ENCODE measurements around the gene STAC3. TPM values are rescaled to one million over a fixed set of nuclear protein-coding genes. Genes with fewer than 3 reads are reported as not detected.

STAC3 gene
- total RNA-seq, 1 donor from 2014 or later = 12.1 TPM

- Mint-ChIP-seq H3K4me3 (ENCODE audit: unreplicated experiment) (peak overlapping the region; percentile 92), H3K27me3 (ENCODE audit: unreplicated experiment) (peaks cover 50% of the 10 kb centered on the region), H3K27ac (ENCODE audit: unreplicated experiment) (peak overlapping the region; percentile 82), H3K36me3 (ENCODE audit: unreplicated experiment) (no peaks in the 10 kb centered on the region), H3K9me3 (ENCODE audit: unreplicated experiment) (peaks cover 30% of the 10 kb centered on the region), H3K4me1 (ENCODE audit: low read depth, unreplicated experiment) (peaks cover 52% of the 10 kb centered on the region)
- no peak for TF ChIP-seq CTCF (IDR thresholded peaks at IDR 0.05; ENCODE audit: partially characterized antibody, unreplicated experiment)
- peak; percentile 56 for DNase-seq
These were observed 31.6 kb downstream of the STAC3 start for GRCh38 chr12:57219205-57219992.

GRCh38 chr12:57218030-57218853 is 32.7 kb downstream of the STAC3 start:
- DNase-seq = no peak
- H3K4me3 Mint-ChIP-seq (ENCODE audit: unreplicated experiment) = peak overlapping the region; percentile 92
- H3K9me3 Mint-ChIP-seq (ENCODE audit: unreplicated experiment) = peaks cover 36% of the 10 kb centered on the region
- H3K4me1 Mint-ChIP-seq (ENCODE audit: low read depth, unreplicated experiment) = peaks cover 58% of the 10 kb centered on the region
- peak overlapping the region; percentile 82 for H3K27ac Mint-ChIP-seq (ENCODE audit: unreplicated experiment)
- no peak for TF ChIP-seq CTCF (IDR thresholded peaks at IDR 0.05; ENCODE audit: partially characterized antibody, unreplicated experiment)
- H3K36me3 Mint-ChIP-seq (ENCODE audit: unreplicated experiment) = no peaks in the 10 kb centered on the region
- H3K27me3 Mint-ChIP-seq (ENCODE audit: unreplicated experiment) = peaks cover 54% of the 10 kb centered on the region

GRCh38 chr12:57216921-57217879 is 33.8 kb downstream of the STAC3 start:
- no peak for DNase-seq
- Mint-ChIP-seq H3K9me3 (ENCODE audit: unreplicated experiment) (peaks cover 36% of the 10 kb centered on the region), H3K4me1 (ENCODE audit: low read depth, unreplicated experiment) (peaks cover 52% of the 10 kb centered on the region), H3K36me3 (ENCODE audit: unreplicated experiment) (no peaks in the 10 kb centered on the region), H3K4me3 (ENCODE audit: unreplicated experiment) (peak overlapping the region; percentile 92), H3K27ac (ENCODE audit: unreplicated experiment) (peak overlapping the region; percentile 66), H3K27me3 (ENCODE audit: unreplicated experiment) (peaks cover 52% of the 10 kb centered on the region)
- no peak for TF ChIP-seq CTCF (IDR thresholded peaks at IDR 0.05; ENCODE audit: partially characterized antibody, unreplicated experiment)

GRCh38 chr12:57216014-57216911 is 34.7 kb downstream of the STAC3 start, which contains the start of gene NXPH4:
Gene NXPH4, plus strand, starts transcription at chr12:57216794. Its CDS starts 176 bp downstream, at chr12:57216970.
- H3K9me3 Mint-ChIP-seq (ENCODE audit: unreplicated experiment) = peaks cover 36% of the 10 kb centered on the region
- peaks cover 46% of the 10 kb centered on the region for H3K27me3 Mint-ChIP-seq (ENCODE audit: unreplicated experiment)
- no peak for DNase-seq
- H3K36me3 Mint-ChIP-seq (ENCODE audit: unreplicated experiment) = no peaks in the 10 kb centered on the region
- H3K4me1 Mint-ChIP-seq (ENCODE audit: low read depth, unreplicated experiment) = peaks cover 46% of the 10 kb centered on the region
- peak within 1 kb of the TSS; percentile 92 for H3K4me3 Mint-ChIP-seq (ENCODE audit: unreplicated experiment)
- TF ChIP-seq CTCF (IDR thresholded peaks at IDR 0.05; ENCODE audit: partially characterized antibody, unreplicated experiment) = peak; percentile 8
- peak within 1 kb of the TSS; percentile 66 for H3K27ac Mint-ChIP-seq (ENCODE audit: unreplicated experiment)
